ENCODE measurements around the gene LMBR1. TPM values are rescaled to one million over a fixed set of nuclear protein-coding genes. Genes with fewer than 3 reads are reported as not detected.

The LMBR1 gene
- total RNA-seq, 2 experiments from 2014 or later: 47.5 to 50.4 TPM

DNA sequence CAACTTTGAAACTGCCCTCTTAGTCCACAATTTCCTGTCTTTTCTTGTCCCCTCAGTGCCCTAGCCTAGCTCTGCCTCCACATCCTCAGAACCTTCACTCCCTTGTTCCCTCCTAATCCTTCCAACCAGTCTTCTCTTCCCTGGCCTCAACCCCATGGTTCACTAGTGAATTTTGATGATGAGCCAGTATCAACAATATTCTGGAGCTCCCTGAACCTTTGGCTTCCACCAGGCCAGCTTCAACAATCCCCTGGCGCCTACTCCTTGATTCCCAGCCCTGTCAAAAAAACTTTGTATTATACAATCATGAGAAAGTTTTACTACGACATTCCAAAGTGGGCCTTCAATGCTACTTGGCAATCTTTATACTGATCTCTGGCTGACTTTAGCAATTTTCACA, 116.5 kb downstream of the LMBR1 start:
- peaks cover 31% of the 10 kb centered on the region for H3K36me3 Mint-ChIP-seq
- no peaks in the 10 kb centered on the region for H3K27me3 Mint-ChIP-seq
- H3K4me1 Mint-ChIP-seq: peaks cover 25% of the 10 kb centered on the region
- peak overlapping the region; percentile 90 for H3K27ac Mint-ChIP-seq
- no peak for DNase-seq
- no peak overlapping the region for H3K4me3 Mint-ChIP-seq
- peaks cover 6% of the 10 kb centered on the region for H3K9me3 Mint-ChIP-seq

GRCh38 chr7:156773966-156774365, 119.0 kb downstream of the LMBR1 start:
- peaks cover 28% of the 10 kb centered on the region for H3K4me1 Mint-ChIP-seq
- no peak overlapping the region for H3K4me3 Mint-ChIP-seq
- H3K27ac Mint-ChIP-seq: no peak overlapping the region
- H3K9me3 Mint-ChIP-seq: peaks cover 6% of the 10 kb centered on the region
- peaks cover 31% of the 10 kb centered on the region for H3K36me3 Mint-ChIP-seq
- H3K27me3 Mint-ChIP-seq: no peaks in the 10 kb centered on the region
- no peak for DNase-seq

- Mint-ChIP-seq H3K27me3 (no peaks in the 10 kb centered on the region), H3K4me3 (no peak overlapping the region), H3K36me3 (peaks cover 31% of the 10 kb centered on the region), H3K9me3 (peaks cover 6% of the 10 kb centered on the region), H3K27ac (no peak overlapping the region), H3K4me1 (peaks cover 30% of the 10 kb centered on the region)
- DNase-seq: no peak
These were observed 120.3 kb downstream of the LMBR1 start for GRCh38 chr7:156772725-156773124.

GRCh38 chr7:156768698-156769472, 124.1 kb downstream of the LMBR1 start:
- peaks cover 9% of the 10 kb centered on the region for H3K36me3 Mint-ChIP-seq
- peaks cover 20% of the 10 kb centered on the region for H3K4me1 Mint-ChIP-seq
- no peak overlapping the region for H3K4me3 Mint-ChIP-seq

GRCh38 chr7:156766666-156767065, 126.3 kb downstream of the LMBR1 start:
- Mint-ChIP-seq H3K36me3 (peaks cover 11% of the 10 kb centered on the region), H3K9me3 (no peaks in the 10 kb centered on the region), H3K27me3 (no peaks in the 10 kb centered on the region), H3K27ac (no peak overlapping the region), H3K4me1 (peaks cover 15% of the 10 kb centered on the region), H3K4me3 (no peak overlapping the region)
- DNase-seq: no peak

More at GRCh38 chr7:156768698-156769472, 124.1 kb downstream of the LMBR1 start:
- no peak overlapping the region for H3K27ac Mint-ChIP-seq
- H3K9me3 Mint-ChIP-seq: peaks cover 4% of the 10 kb centered on the region
- H3K27me3 Mint-ChIP-seq: no peaks in the 10 kb centered on the region
- DNase-seq: no peak

DNA sequence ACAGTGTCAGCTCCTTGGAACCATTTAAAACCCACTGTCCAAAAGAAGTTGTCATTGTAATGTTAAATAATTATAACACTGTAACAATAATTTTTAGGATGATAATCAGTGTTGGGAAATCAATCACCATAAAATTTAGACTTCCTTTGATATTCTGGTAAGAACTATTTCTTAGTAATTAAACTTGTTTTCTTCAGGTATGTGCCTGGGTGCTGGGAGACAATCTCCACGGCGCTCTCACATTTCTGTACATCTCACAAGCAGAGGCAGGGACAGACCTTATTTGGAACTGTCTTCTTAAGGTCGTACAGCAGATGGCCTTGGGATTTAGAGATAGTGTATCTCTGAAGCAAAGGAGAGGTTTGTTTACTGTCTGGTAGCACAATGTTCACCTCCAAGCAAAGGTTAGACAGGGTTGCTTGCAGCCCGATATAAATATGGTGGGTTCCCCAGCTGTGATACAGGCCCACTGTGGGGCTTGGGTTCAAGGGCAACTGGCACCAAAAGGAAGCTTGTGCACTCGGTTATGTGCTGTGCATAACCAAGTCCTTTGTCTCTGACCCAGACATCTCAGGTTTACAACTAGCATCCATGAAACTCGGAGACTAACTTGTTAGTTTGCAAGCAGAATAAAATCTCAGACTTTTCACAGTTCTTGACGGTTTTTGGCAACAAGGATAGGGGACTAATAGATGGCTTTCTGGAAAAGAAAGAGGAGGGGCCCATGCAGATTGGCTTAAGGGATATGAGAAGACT, 126.9 kb downstream of the LMBR1 start:
- H3K4me1 Mint-ChIP-seq: peaks cover 11% of the 10 kb centered on the region
- no peaks in the 10 kb centered on the region for H3K9me3 Mint-ChIP-seq
- DNase-seq: no peak
- peaks cover 11% of the 10 kb centered on the region for H3K36me3 Mint-ChIP-seq
- no peak overlapping the region for H3K27ac Mint-ChIP-seq
- no peak overlapping the region for H3K4me3 Mint-ChIP-seq
- no peaks in the 10 kb centered on the region for H3K27me3 Mint-ChIP-seq

- no peaks in the 10 kb centered on the region for H3K27me3 Mint-ChIP-seq
These were observed 128.2 kb downstream of the LMBR1 start for GRCh38 chr7:156764766-156765165.

GRCh38 chr7:156764016-156764669, 128.8 kb downstream of the LMBR1 start:
- H3K4me1 Mint-ChIP-seq: peaks cover 7% of the 10 kb centered on the region
- H3K27ac Mint-ChIP-seq: no peak overlapping the region
- H3K4me3 Mint-ChIP-seq: no peak overlapping the region
- H3K36me3 Mint-ChIP-seq: peaks cover 26% of the 10 kb centered on the region
- DNase-seq: no peak
- H3K27me3 Mint-ChIP-seq: no peaks in the 10 kb centered on the region
- peaks cover 9% of the 10 kb centered on the region for H3K9me3 Mint-ChIP-seq

More at GRCh38 chr7:156764766-156765165, 128.2 kb downstream of the LMBR1 start:
- Mint-ChIP-seq H3K4me1 (peaks cover 10% of the 10 kb centered on the region), H3K36me3 (peaks cover 22% of the 10 kb centered on the region), H3K9me3 (peaks cover 6% of the 10 kb centered on the region), H3K4me3 (no peak overlapping the region), H3K27ac (no peak overlapping the region)
- DNase-seq: no peak

GRCh38 chr7:156759579-156760202, 133.3 kb downstream of the LMBR1 start:
- Mint-ChIP-seq H3K4me1 (no peaks in the 10 kb centered on the region), H3K27ac (no peak overlapping the region), H3K4me3 (no peak overlapping the region), H3K9me3 (peaks cover 9% of the 10 kb centered on the region), H3K27me3 (no peaks in the 10 kb centered on the region), H3K36me3 (peaks cover 47% of the 10 kb centered on the region)
- no peak for DNase-seq

- Mint-ChIP-seq H3K9me3 (peaks cover 9% of the 10 kb centered on the region), H3K36me3 (peaks cover 48% of the 10 kb centered on the region), H3K4me3 (no peak overlapping the region), H3K4me1 (no peaks in the 10 kb centered on the region), H3K27me3 (no peaks in the 10 kb centered on the region), H3K27ac (no peak overlapping the region)
- DNase-seq: no peak
These were observed 133.8 kb downstream of the LMBR1 start for GRCh38 chr7:156759143-156759542.

DNA sequence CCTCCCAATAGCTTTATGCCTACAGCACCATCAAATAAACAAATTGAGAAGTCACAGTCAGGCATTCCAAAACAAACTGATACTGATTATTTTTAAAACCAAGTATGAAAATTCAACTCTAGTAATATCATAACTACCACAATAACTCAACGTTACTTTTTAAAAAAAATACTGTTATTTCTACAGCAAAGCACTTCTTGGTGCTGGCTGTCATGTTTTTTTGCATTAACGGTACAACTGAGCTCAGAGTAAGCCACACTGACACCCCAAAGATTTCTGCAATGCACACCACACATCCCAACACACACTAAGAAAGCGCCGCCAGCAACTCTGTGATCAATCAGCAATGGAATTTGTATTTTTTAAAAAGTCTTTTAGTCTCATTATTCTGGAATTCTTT, 138.8 kb downstream of the LMBR1 start:
- Mint-ChIP-seq H3K4me3 (no peak overlapping the region), H3K4me1 (peaks cover 2% of the 10 kb centered on the region), H3K27me3 (no peaks in the 10 kb centered on the region), H3K27ac (no peak overlapping the region), H3K9me3 (no peaks in the 10 kb centered on the region), H3K36me3 (peaks cover 27% of the 10 kb centered on the region)
- no peak for DNase-seq

DNA sequence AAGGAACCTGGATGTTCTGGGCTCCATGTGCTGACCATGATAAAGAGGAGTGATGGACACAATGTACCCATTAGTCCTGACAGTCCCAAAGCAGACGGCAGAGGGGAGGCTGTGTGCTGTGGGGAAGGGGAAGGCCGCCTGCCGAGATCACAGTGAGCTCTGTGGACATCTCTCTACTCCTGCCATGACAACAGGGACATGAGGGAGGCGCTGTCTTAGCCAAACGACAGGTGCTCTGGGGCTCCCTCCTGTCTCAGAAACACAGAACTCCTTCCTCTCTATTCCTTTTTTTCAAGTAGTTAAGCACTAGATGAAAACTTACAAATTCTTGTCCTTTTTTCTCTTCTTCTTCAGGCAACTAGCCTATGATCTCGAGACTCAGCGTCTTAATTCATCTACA, 139.4 kb downstream of the LMBR1 start:
- H3K4me3 Mint-ChIP-seq: no peak overlapping the region
- no peaks in the 10 kb centered on the region for H3K9me3 Mint-ChIP-seq
- H3K4me1 Mint-ChIP-seq: peaks cover 2% of the 10 kb centered on the region
- H3K27ac Mint-ChIP-seq: no peak overlapping the region
- DNase-seq: no peak
- H3K27me3 Mint-ChIP-seq: no peaks in the 10 kb centered on the region
- H3K36me3 Mint-ChIP-seq: peaks cover 21% of the 10 kb centered on the region

DNA sequence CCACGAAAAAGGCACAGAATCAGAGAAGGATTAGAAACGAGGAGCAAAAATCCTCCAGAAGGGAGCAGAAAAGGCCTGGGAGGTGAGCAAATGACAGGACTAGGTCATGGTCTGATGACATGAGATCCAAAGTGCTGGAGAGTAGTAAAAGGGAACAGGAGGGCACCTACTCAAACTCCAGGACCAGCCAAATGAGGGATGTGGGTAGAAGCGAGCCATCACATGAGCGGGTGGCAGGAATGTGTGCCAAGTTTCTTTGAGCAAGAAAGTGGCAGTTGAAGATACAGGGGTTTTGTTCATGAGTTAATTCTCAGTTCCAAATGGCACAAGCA, 139.8 kb downstream of the LMBR1 start:
- H3K9me3 Mint-ChIP-seq: no peaks in the 10 kb centered on the region
- no peak overlapping the region for H3K4me3 Mint-ChIP-seq
- H3K36me3 Mint-ChIP-seq: peaks cover 17% of the 10 kb centered on the region
- H3K27me3 Mint-ChIP-seq: no peaks in the 10 kb centered on the region
- H3K4me1 Mint-ChIP-seq: peaks cover 2% of the 10 kb centered on the region
- no peak for DNase-seq
- H3K27ac Mint-ChIP-seq: no peak overlapping the region

DNA sequence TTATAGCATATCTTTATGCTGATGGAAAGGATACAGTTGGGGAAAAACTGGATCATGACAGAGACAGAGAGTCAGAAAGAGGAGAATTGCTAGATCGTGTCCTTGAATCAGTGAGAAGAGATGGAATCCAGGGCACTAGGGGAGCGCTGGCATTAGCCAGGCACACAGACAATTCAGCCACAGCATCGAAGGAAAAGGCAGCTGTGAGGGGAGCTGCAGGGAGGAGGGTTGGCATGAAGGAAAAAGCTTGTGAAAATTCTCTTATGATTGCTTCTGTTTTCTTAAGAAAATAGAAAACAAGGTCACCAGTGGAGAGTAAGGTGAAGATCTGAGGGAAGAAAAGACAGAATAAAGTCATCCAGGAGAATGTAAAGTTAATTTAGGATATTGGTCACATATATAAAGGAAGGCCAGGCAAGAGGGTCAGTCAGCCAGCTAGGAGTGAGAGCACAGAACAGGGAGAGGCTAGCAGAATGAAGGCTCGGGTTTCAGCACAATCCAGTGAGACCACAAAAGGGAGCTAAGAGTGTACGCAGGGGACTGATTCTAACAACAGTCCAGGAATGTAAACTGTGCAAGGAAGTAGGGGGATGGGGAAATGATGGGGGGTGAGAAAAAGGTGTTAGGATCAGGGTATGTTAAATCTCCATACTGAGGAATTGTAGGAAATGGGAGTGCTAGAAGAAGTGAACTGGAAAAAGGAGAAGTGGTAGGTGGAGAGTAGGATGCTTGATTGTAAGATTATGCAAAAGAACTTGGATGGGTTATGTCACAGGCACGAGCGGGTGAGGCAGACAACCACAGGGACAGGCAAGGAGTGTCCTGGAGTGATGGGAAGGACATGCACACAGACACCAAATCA, 140.4 kb downstream of the LMBR1 start:
- DNase-seq: no peak
- Mint-ChIP-seq H3K36me3 (peaks cover 13% of the 10 kb centered on the region), H3K4me3 (no peak overlapping the region), H3K27ac (no peak overlapping the region), H3K27me3 (no peaks in the 10 kb centered on the region), H3K4me1 (peaks cover 2% of the 10 kb centered on the region), H3K9me3 (no peaks in the 10 kb centered on the region)
